DND-41 (cell line): Measurements from ENCODE around the gene TRIP4.

Experiments used
- CTCF ChIP-seq: IDR thresholded peaks from 2 replicates; pipeline ENCODE4 v1.5.1; 2012; ENCODE audit warnings: borderline replicate concordance, low read length, moderate library complexity, mild to moderate bottlenecking; ENCODE audit not compliant: poor library complexity, severe bottlenecking; ENCODE audit errors: extremely low read depth
- EZH2 ChIP-seq: IDR thresholded peaks from 3 replicates; pipeline ENCODE4 v1.6.1; 2012; ENCODE audit warnings: borderline replicate concordance, low read depth, mild to moderate bottlenecking, moderate library complexity, low read length, inconsistent platforms; ENCODE audit not compliant: severe bottlenecking

- TF ChIP-seq CTCF = no peak
- TF ChIP-seq EZH2 = no peak
These were observed 87.2 kb downstream of the TRIP4 start for GRCh38 chr15:64474846-64475245.
